Naive B cell (primary cell): Measurements from ENCODE around the gene ARHGEF28. TPM values are rescaled to one million over a fixed set of nuclear protein-coding genes. Genes with fewer than 3 reads are reported as not detected.

ENCODE experiments used
- ATAC-seq, 2 donors: fragments of 150-1000 bp; cut with Tn5 transposase; 2 replicates each; pipeline ENCODE4 v1.10.0; 2021; ENCODE audit warnings: low read depth in 2 of 2, mild to moderate bottlenecking in 2 of 2, moderate library complexity in 2 of 2
- DNase-seq: peaks from one replicate; pipeline ENCODE4 v3.0.0; 2022
- H3K27ac Mint-ChIP-seq, 6 donors: one replicate each; pipeline ENCODE4 v1.8.0; 2020 to 2022; ENCODE audit warnings: mild to moderate bottlenecking in 6 of 6, mixed read lengths in 6 of 6, moderate library complexity in 5 of 6, inconsistent platforms in 2 of 6
- H3K27me3 Mint-ChIP-seq, 3 donors: one replicate each; pipeline ENCODE4 v1.8.0; 2021 to 2022; ENCODE audit warnings: mixed read lengths in 3 of 3, mild to moderate bottlenecking in 1 of 3
- H3K36me3 Mint-ChIP-seq, 2 donors: one replicate each; pipeline ENCODE4 v1.8.0; 2020 to 2022; ENCODE audit warnings: mixed read lengths in 2 of 2, inconsistent platforms in 1 of 2, mild to moderate bottlenecking in 1 of 2
- H3K4me1 Mint-ChIP-seq, 3 donors: one replicate each; pipeline ENCODE4 v1.8.0; 2020 to 2022; ENCODE audit warnings: mixed read lengths in 3 of 3, inconsistent platforms in 1 of 3, mild to moderate bottlenecking in 1 of 3, moderate library complexity in 1 of 3
- H3K4me3 Mint-ChIP-seq, 8 donors: one replicate each; pipeline ENCODE4 v1.8.0; 2020 to 2022; ENCODE audit warnings: mild to moderate bottlenecking in 8 of 8, mixed read lengths in 8 of 8, moderate library complexity in 8 of 8, inconsistent platforms in 2 of 8
- H3K9me3 Mint-ChIP-seq, 7 donors: one replicate each; pipeline ENCODE4 v1.8.0; 2020 to 2022; ENCODE audit warnings: mixed read lengths in 7 of 7, mild to moderate bottlenecking in 5 of 7, inconsistent platforms in 2 of 7, moderate library complexity in 1 of 7
- polyA plus RNA-seq, 6 donors: library from polyadenylated mRNA; unstranded; fragments of 300-500 nt; fragmentation: Illumina TruSeq; gene quantifications; one replicate each; pipeline ENCODE4 v1.2.3, GENCODE V29; 2021; ENCODE audit warnings: low read depth in 6 of 6

The ARHGEF28 gene
- polyA plus RNA-seq, 6 donors from 2014 or later = not detected

- no peaks in the 10 kb centered on the region for H3K36me3 Mint-ChIP-seq
- DNase-seq = no peak
- no peak for ATAC-seq
- no peak overlapping the region for H3K27ac Mint-ChIP-seq
- H3K27me3 Mint-ChIP-seq = peaks cover 0 to 6% (median 4%) of the 10 kb centered on the region in 3 donors
- H3K4me1 Mint-ChIP-seq = no peaks in the 10 kb centered on the region
- H3K4me3 Mint-ChIP-seq = no peak overlapping the region
- peaks cover 0 to 3% (median 0%) of the 10 kb centered on the region in 7 donors for H3K9me3 Mint-ChIP-seq
These were observed 197.0 kb downstream of the ARHGEF28 start for GRCh38 chr5:73822989-73823339.

- DNase-seq = no peak
- no peak for ATAC-seq
- Mint-ChIP-seq H3K4me1 (no peaks in the 10 kb centered on the region), H3K9me3 (peaks cover 0 to 3% (median 0%) of the 10 kb centered on the region in 7 donors), H3K4me3 (no peak overlapping the region), H3K27me3 (peaks cover 0 to 7% (median 6%) of the 10 kb centered on the region in 3 donors), H3K27ac (no peak overlapping the region), H3K36me3 (no peaks in the 10 kb centered on the region)
These were observed 197.5 kb downstream of the ARHGEF28 start for GRCh38 chr5:73823508-73823925.

GRCh38 chr5:73825199-73825598 lies 199.2 kb downstream of the ARHGEF28 start:
- Mint-ChIP-seq H3K4me1 (no peaks in the 10 kb centered on the region), H3K27ac (no peak overlapping the region), H3K36me3 (no peaks in the 10 kb centered on the region), H3K9me3 (peaks cover 0 to 3% (median 0%) of the 10 kb centered on the region in 7 donors), H3K4me3 (no peak overlapping the region), H3K27me3 (peaks cover 0 to 11% (median 6%) of the 10 kb centered on the region in 3 donors)
- DNase-seq (no peak), ATAC-seq (no peak)

GRCh38 chr5:73825736-73826135 lies 199.7 kb downstream of the ARHGEF28 start:
- Mint-ChIP-seq H3K27ac (no peak overlapping the region), H3K9me3 (no peaks in the 10 kb centered on the region), H3K27me3 (peaks cover 0 to 11% (median 4%) of the 10 kb centered on the region in 3 donors), H3K4me1 (no peaks in the 10 kb centered on the region), H3K4me3 (no peak overlapping the region), H3K36me3 (no peaks in the 10 kb centered on the region)
- ATAC-seq = no peak
- no peak for DNase-seq

GRCh38 chr5:73826301-73827105 lies 200.5 kb downstream of the ARHGEF28 start:
- Mint-ChIP-seq H3K4me3 (no peak overlapping the region), H3K36me3 (no peaks in the 10 kb centered on the region), H3K27me3 (peaks cover 0 to 11% (median 0%) of the 10 kb centered on the region in 3 donors), H3K4me1 (no peaks in the 10 kb centered on the region), H3K27ac (no peak overlapping the region), H3K9me3 (no peaks in the 10 kb centered on the region)
- DNase-seq (no peak), ATAC-seq (no peak)

- DNase-seq (no peak), ATAC-seq (no peak)
- Mint-ChIP-seq H3K4me1 (no peaks in the 10 kb centered on the region), H3K27me3 (peaks cover 0 to 11% (median 0%) of the 10 kb centered on the region in 3 donors), H3K4me3 (no peak overlapping the region), H3K36me3 (no peaks in the 10 kb centered on the region), H3K9me3 (no peaks in the 10 kb centered on the region), H3K27ac (no peak overlapping the region)
These were observed 201.1 kb downstream of the ARHGEF28 start for GRCh38 chr5:73827106-73827450.

GRCh38 chr5:73828465-73828864 lies 202.5 kb downstream of the ARHGEF28 start:
- Mint-ChIP-seq H3K9me3 (no peaks in the 10 kb centered on the region), H3K27ac (no peak overlapping the region), H3K4me3 (peak overlapping the region in 1 of 8 donors; percentile 36), H3K27me3 (peaks cover 0 to 11% (median 0%) of the 10 kb centered on the region in 3 donors), H3K4me1 (no peaks in the 10 kb centered on the region), H3K36me3 (no peaks in the 10 kb centered on the region)
- ATAC-seq (no peak), DNase-seq (no peak)

GRCh38 chr5:73830646-73831045 lies 204.7 kb downstream of the ARHGEF28 start:
- no peaks in the 10 kb centered on the region for H3K9me3 Mint-ChIP-seq
- peaks cover 0 to 7% (median 3%) of the 10 kb centered on the region in 3 donors for H3K27me3 Mint-ChIP-seq
- H3K36me3 Mint-ChIP-seq = no peaks in the 10 kb centered on the region

GRCh38 chr5:73831066-73831465 lies 205.1 kb downstream of the ARHGEF28 start:
- Mint-ChIP-seq H3K9me3 (no peaks in the 10 kb centered on the region), H3K4me1 (no peaks in the 10 kb centered on the region), H3K27ac (no peak overlapping the region), H3K27me3 (peaks cover 0 to 8% (median 7%) of the 10 kb centered on the region in 3 donors), H3K4me3 (no peak overlapping the region), H3K36me3 (no peaks in the 10 kb centered on the region)
- no peak for ATAC-seq
- no peak for DNase-seq

More at GRCh38 chr5:73830646-73831045, 204.7 kb downstream of the ARHGEF28 start:
- Mint-ChIP-seq H3K27ac (no peak overlapping the region), H3K4me1 (no peaks in the 10 kb centered on the region), H3K4me3 (no peak overlapping the region)
- no peak for ATAC-seq
- DNase-seq = no peak

- ATAC-seq = no peak
- Mint-ChIP-seq H3K27ac (no peak overlapping the region), H3K9me3 (peaks cover 0 to 6% (median 4%) of the 10 kb centered on the region in 7 donors), H3K4me3 (no peak overlapping the region), H3K36me3 (no peaks in the 10 kb centered on the region), H3K4me1 (no peaks in the 10 kb centered on the region), H3K27me3 (peaks cover 7 to 16% (median 12%) of the 10 kb centered on the region in 3 donors)
- DNase-seq = no peak
These were observed 208.7 kb downstream of the ARHGEF28 start for GRCh38 chr5:73834693-73835092.

GRCh38 chr5:73835726-73836125 lies 209.7 kb downstream of the ARHGEF28 start:
- Mint-ChIP-seq H3K27me3 (peaks cover 10 to 19% (median 10%) of the 10 kb centered on the region in 3 donors), H3K4me3 (no peak overlapping the region), H3K4me1 (no peaks in the 10 kb centered on the region), H3K9me3 (peaks cover 0 to 6% (median 4%) of the 10 kb centered on the region in 7 donors), H3K36me3 (no peaks in the 10 kb centered on the region), H3K27ac (no peak overlapping the region)
- DNase-seq (no peak), ATAC-seq (no peak)

- H3K9me3 Mint-ChIP-seq = peaks cover 0 to 6% (median 4%) of the 10 kb centered on the region in 7 donors
- H3K4me1 Mint-ChIP-seq = no peaks in the 10 kb centered on the region
- no peak overlapping the region for H3K4me3 Mint-ChIP-seq
- DNase-seq = no peak
- no peak overlapping the region for H3K27ac Mint-ChIP-seq
- H3K36me3 Mint-ChIP-seq = no peaks in the 10 kb centered on the region
- H3K27me3 Mint-ChIP-seq = peaks cover 10 to 19% (median 10%) of the 10 kb centered on the region in 3 donors
- ATAC-seq = no peak
These were observed 210.6 kb downstream of the ARHGEF28 start for GRCh38 chr5:73836607-73837006.

- peaks cover 0 to 6% (median 4%) of the 10 kb centered on the region in 7 donors for H3K9me3 Mint-ChIP-seq
- no peak for ATAC-seq
- H3K27me3 Mint-ChIP-seq = peaks cover 10 to 19% (median 15%) of the 10 kb centered on the region in 3 donors
These were observed 212.9 kb downstream of the ARHGEF28 start for GRCh38 chr5:73838901-73839300.

GRCh38 chr5:73841641-73842040 lies 215.6 kb downstream of the ARHGEF28 start:
- H3K27me3 Mint-ChIP-seq = peaks cover 6 to 15% (median 14%) of the 10 kb centered on the region in 3 donors
- H3K4me3 Mint-ChIP-seq = no peak overlapping the region
- H3K27ac Mint-ChIP-seq = no peak overlapping the region
- no peaks in the 10 kb centered on the region for H3K36me3 Mint-ChIP-seq
- no peak for ATAC-seq
- H3K4me1 Mint-ChIP-seq = no peaks in the 10 kb centered on the region
- peaks cover 0 to 6% (median 4%) of the 10 kb centered on the region in 7 donors for H3K9me3 Mint-ChIP-seq
- no peak for DNase-seq

More at GRCh38 chr5:73838901-73839300, 212.9 kb downstream of the ARHGEF28 start:
- Mint-ChIP-seq H3K36me3 (no peaks in the 10 kb centered on the region), H3K27ac (no peak overlapping the region), H3K4me3 (no peak overlapping the region), H3K4me1 (no peaks in the 10 kb centered on the region)
- DNase-seq = no peak
